ENCODE measurements around the gene GMPPA.

Gene GMPPA

GRCh38 chr2:219522111-219523030 lies 23.7 kb downstream of the GMPPA start:
- DNase-seq (ENCODE audit: low spot score), result no peak

GRCh38 chr2:219523031-219523671 lies 24.5 kb downstream of the GMPPA start:
- DNase-seq (ENCODE audit: low spot score), result no peak

- DNase-seq (ENCODE audit: low spot score), result no peak
These were observed 26.1 kb downstream of the GMPPA start for GRCh38 chr2:219524817-219525216.

GRCh38 chr2:219525533-219526232 lies 27.0 kb downstream of the GMPPA start:
- peak; percentile 24 for DNase-seq (ENCODE audit: low spot score)

- DNase-seq (ENCODE audit: low spot score), result no peak
These were observed 27.8 kb downstream of the GMPPA start for GRCh38 chr2:219526320-219527075.

- DNase-seq (ENCODE audit: low spot score), result no peak
These were observed 28.3 kb downstream of the GMPPA start for GRCh38 chr2:219527076-219527394.

- DNase-seq (ENCODE audit: low spot score), result no peak
These were observed 28.8 kb downstream of the GMPPA start for GRCh38 chr2:219527472-219527871.

GRCh38 chr2:219530048-219530963 lies 31.6 kb downstream of the GMPPA start:
- DNase-seq (ENCODE audit: low spot score), result peak; percentile 83

- DNase-seq (ENCODE audit: low spot score), result no peak
These were observed 33.1 kb downstream of the GMPPA start for GRCh38 chr2:219531639-219532377.

- DNase-seq (ENCODE audit: low spot score), result no peak
These were observed 33.6 kb downstream of the GMPPA start for GRCh38 chr2:219532378-219532649.

GRCh38 chr2:219533930-219534661 lies 35.4 kb downstream of the GMPPA start:
- no peak for DNase-seq (ENCODE audit: low spot score)

- no peak for DNase-seq (ENCODE audit: low spot score)
These were observed 37.7 kb downstream of the GMPPA start for GRCh38 chr2:219536425-219536824.

GRCh38 chr2:219536967-219537366 lies 38.3 kb downstream of the GMPPA start:
- no peak for DNase-seq (ENCODE audit: low spot score)

GRCh38 chr2:219537657-219538488 lies 39.2 kb downstream of the GMPPA start:
- DNase-seq (ENCODE audit: low spot score), result no peak

- DNase-seq (ENCODE audit: low spot score), result no peak
These were observed 39.8 kb downstream of the GMPPA start for GRCh38 chr2:219538504-219538951.

- no peak for DNase-seq (ENCODE audit: low spot score)
These were observed 40.5 kb downstream of the GMPPA start for GRCh38 chr2:219538956-219539788.

GRCh38 chr2:219539926-219540678 lies 41.4 kb downstream of the GMPPA start:
- no peak for DNase-seq (ENCODE audit: low spot score)
